Activated CD4-positive, alpha-beta T cell treated with anti-CD3 and anti-CD28 coated beads, Interleukin-2, amount 50 U/mL, for 4 hours (primary cell): Measurements from ENCODE around the gene ENPEP.
"Not testable (repeated sequence)": the region's sequence is repeated elsewhere in the genome, so short reads cannot be mapped to it uniquely, and the experiment has no call there.

ENCODE experiments used
- DNase-seq, 2 experiments: peaks; one replicate each; pipeline ENCODE4 v3.0.0-alpha.2; 2020

The ENPEP gene

GRCh38 chr4:110475881-110476818, at the start of gene ENPEP:
Gene ENPEP (plus strand): TSS chr4:110476155. CDS start chr4:110476415, 260 bp downstream.
- DNase-seq = no peak

- not testable (repeated sequence) for DNase-seq
Observed at GRCh38 chr4:110431805-110432204, 44.1 kb upstream of the ENPEP start.

- DNase-seq = not testable (repeated sequence)
Observed at GRCh38 chr4:110437292-110437691, 38.7 kb upstream of the ENPEP start.

GRCh38 chr4:110439209-110439608, 36.7 kb upstream of the ENPEP start:
- not testable (repeated sequence) for DNase-seq

- DNase-seq = no peak
Observed at GRCh38 chr4:110442309-110442708, 33.6 kb upstream of the ENPEP start.

GRCh38 chr4:110442788-110443187, 33.2 kb upstream of the ENPEP start:
- no peak for DNase-seq

- no peak for DNase-seq
Observed at GRCh38 chr4:110449947-110450346, 26.0 kb upstream of the ENPEP start.

GRCh38 chr4:110452546-110452945, 23.4 kb upstream of the ENPEP start:
- no peak for DNase-seq

GRCh38 chr4:110454441-110454840, 21.5 kb upstream of the ENPEP start:
- no peak for DNase-seq

- DNase-seq = no peak
Observed at GRCh38 chr4:110458494-110459266, 17.3 kb upstream of the ENPEP start.

- no peak for DNase-seq
Observed at GRCh38 chr4:110460074-110460746, 15.7 kb upstream of the ENPEP start.

GRCh38 chr4:110467400-110467799, 8.6 kb upstream of the ENPEP start:
- no peak for DNase-seq

GRCh38 chr4:110472583-110473329, 3.2 kb upstream of the ENPEP start:
- no peak for DNase-seq

GRCh38 chr4:110474481-110474880, 1.5 kb upstream of the ENPEP start:
- no peak for DNase-seq

- not testable (repeated sequence) for DNase-seq
Observed at GRCh38 chr4:110475080-110475479, 875 bp upstream of the ENPEP start.

- DNase-seq = no peak
Observed at GRCh38 chr4:110477836-110478235, 1.9 kb downstream of the ENPEP start.

- no peak for DNase-seq
Observed at GRCh38 chr4:110480031-110480549, 4.1 kb downstream of the ENPEP start.

GRCh38 chr4:110480746-110481271, 4.9 kb downstream of the ENPEP start:
- no peak for DNase-seq

GRCh38 chr4:110483516-110483915, 7.6 kb downstream of the ENPEP start:
- DNase-seq = no peak

- DNase-seq = no peak
Observed at GRCh38 chr4:110484029-110484428, 8.1 kb downstream of the ENPEP start.

- no peak for DNase-seq
Observed at GRCh38 chr4:110484767-110485166, 8.8 kb downstream of the ENPEP start.

- DNase-seq = no peak
Observed at GRCh38 chr4:110485452-110485851, 9.5 kb downstream of the ENPEP start.
